Astrocyte (in vitro differentiated cells and primary cell): Measurements from ENCODE around the gene PLXND1. TPM values are rescaled to one million over a fixed set of nuclear protein-coding genes. Genes with fewer than 3 reads are reported as not detected.

ENCODE experiments used
- DNase-seq: peaks from one replicate; pipeline ENCODE4 v3.0.0-alpha.2; 2010; ENCODE audit warnings: low read depth
- FAIRE-seq: peaks from 2 replicates; lab custom pipeline; 2011; peaks lifted over from hg19 to GRCh38; lab: Jason Lieb, UNC
- H2AFZ ChIP-seq: 2 replicates; pipeline ENCODE4 v1.6.0; 2012; ENCODE audit warnings: low read depth, low read length, inconsistent platforms
- H3K27ac ChIP-seq: 2 replicates; pipeline ENCODE4 v1.5.1; 2011; ENCODE audit warnings: low read depth, low read length, inconsistent platforms
- H3K27me3 ChIP-seq: 2 replicates; pipeline ENCODE4 v1.6.0; 2011; ENCODE audit warnings: low read length, inconsistent platforms; ENCODE audit not compliant: insufficient read depth
- H3K36me3 ChIP-seq: 2 replicates; pipeline ENCODE4 v1.5.1; 2011; ENCODE audit warnings: low read length, inconsistent platforms; ENCODE audit not compliant: insufficient read depth
- H3K4me1 ChIP-seq: 2 replicates; pipeline ENCODE4 v1.5.1; 2011; ENCODE audit warnings: low read length, inconsistent platforms; ENCODE audit not compliant: insufficient read depth
- H3K4me2 ChIP-seq: 2 replicates; pipeline ENCODE4 v1.6.0; 2012; ENCODE audit warnings: low read length, inconsistent platforms
- H3K4me3 ChIP-seq: 2 replicates; pipeline ENCODE4 v1.5.1; 2011; ENCODE audit warnings: low read depth, mild to moderate bottlenecking, low read length, inconsistent platforms; ENCODE audit not compliant: insufficient read depth
- H3K79me2 ChIP-seq: 2 replicates; pipeline ENCODE4 v1.6.0; 2012; ENCODE audit warnings: mild to moderate bottlenecking, low read length, inconsistent platforms; ENCODE audit not compliant: insufficient read depth
- H3K9ac ChIP-seq: 2 replicates; pipeline ENCODE4 v1.6.0; 2012; ENCODE audit warnings: mild to moderate bottlenecking, low read length, inconsistent platforms
- H3K9me3 ChIP-seq: 2 replicates; pipeline ENCODE4 v1.5.1; 2012; ENCODE audit warnings: low read depth, mild to moderate bottlenecking, low read length, inconsistent platforms; ENCODE audit not compliant: insufficient read depth
- H4K20me1 ChIP-seq: 2 replicates; pipeline ENCODE4 v1.6.0; 2012; ENCODE audit warnings: low read length, inconsistent platforms; ENCODE audit not compliant: insufficient read depth
- H3K27ac Mint-ChIP-seq: one replicate; pipeline ENCODE4 v1.8.0; 2021; ENCODE audit warnings: mild to moderate bottlenecking, mixed read lengths; ENCODE audit not compliant: unreplicated experiment
- H3K27me3 Mint-ChIP-seq: one replicate; pipeline ENCODE4 v1.8.0; 2021; ENCODE audit warnings: low read depth, mixed read lengths; ENCODE audit not compliant: unreplicated experiment
- H3K36me3 Mint-ChIP-seq: one replicate; pipeline ENCODE4 v1.8.0; 2021; ENCODE audit warnings: low read depth, mixed read lengths; ENCODE audit not compliant: unreplicated experiment
- H3K4me1 Mint-ChIP-seq: one replicate; pipeline ENCODE4 v1.8.0; 2021; ENCODE audit warnings: low read depth, mixed read lengths; ENCODE audit not compliant: unreplicated experiment
- H3K4me3 Mint-ChIP-seq: one replicate; pipeline ENCODE4 v1.8.0; 2021; ENCODE audit warnings: mild to moderate bottlenecking, moderate library complexity, mixed read lengths; ENCODE audit not compliant: unreplicated experiment
- H3K9me3 Mint-ChIP-seq: one replicate; pipeline ENCODE4 v1.8.0; 2021; ENCODE audit warnings: mild to moderate bottlenecking, mixed read lengths; ENCODE audit not compliant: unreplicated experiment
- CTCF ChIP-seq: IDR thresholded peaks from 2 replicates; pipeline ENCODE4 v1.5.1; 2011; ENCODE audit warnings: low read depth, mild to moderate bottlenecking, inconsistent platforms, low read length, moderate library complexity; ENCODE audit not compliant: insufficient read depth
- EZH2 ChIP-seq: IDR thresholded peaks from 2 replicates; pipeline ENCODE4 v1.6.1; 2012; ENCODE audit warnings: mild to moderate bottlenecking, low read length, inconsistent platforms; ENCODE audit not compliant: insufficient read depth
- total RNA-seq: library from RNA; stranded (reverse); gene quantifications from 2 replicates; pipeline ENCODE4 v1.2.1, GENCODE V29; 2021

PLXND1 gene
- total RNA-seq, 1 donor from 2014 or later: 184 TPM

- Mint-ChIP-seq H3K36me3 (no peaks in the 10 kb centered on the region), H3K27me3 (no peaks in the 10 kb centered on the region), H3K9me3 (no peaks in the 10 kb centered on the region), H3K4me1 (peaks cover 37% of the 10 kb centered on the region), H3K27ac (no peak overlapping the region), H3K4me3 (no peak overlapping the region)
- Histone ChIP-seq H4K20me1 (no peaks in the 10 kb centered on the region), H3K27me3 (no peaks in the 10 kb centered on the region), H3K9ac (no peak overlapping the region), H3K36me3 (no peaks in the 10 kb centered on the region), H3K27ac (no peak overlapping the region), H3K9me3 (no peaks in the 10 kb centered on the region), H3K4me1 (peaks cover 45% of the 10 kb centered on the region), H2AFZ (no peak overlapping the region), H3K4me3 (no peak overlapping the region), H3K4me2 (no peak overlapping the region), H3K79me2 (no peaks in the 10 kb centered on the region)
- FAIRE-seq (no peak), DNase-seq (no peak)
- TF ChIP-seq EZH2 (no peak), CTCF (no peak)
These were observed 6.9 kb upstream of the PLXND1 start for GRCh38 chr3:129613367-129613740.

- H3K36me3 Mint-ChIP-seq: no peaks in the 10 kb centered on the region
- FAIRE-seq (no peak), DNase-seq (no peak)
- Histone ChIP-seq H3K4me2 (peak overlapping the region; percentile 66), H3K36me3 (no peaks in the 10 kb centered on the region), H3K4me3 (no peak overlapping the region), H2AFZ (no peak overlapping the region), H3K4me1 (peaks cover 50% of the 10 kb centered on the region), H4K20me1 (no peaks in the 10 kb centered on the region), H3K27me3 (no peaks in the 10 kb centered on the region), H3K9me3 (no peaks in the 10 kb centered on the region), H3K79me2 (no peaks in the 10 kb centered on the region), H3K27ac (peak overlapping the region; percentile 76), H3K9ac (peak overlapping the region; percentile 79)
- TF ChIP-seq EZH2: no peak
- no peak for TF ChIP-seq CTCF
- H3K4me1 Mint-ChIP-seq: peaks cover 38% of the 10 kb centered on the region
- peak overlapping the region; percentile 44 for H3K27ac Mint-ChIP-seq
- H3K9me3 Mint-ChIP-seq: no peaks in the 10 kb centered on the region
- no peak overlapping the region for H3K4me3 Mint-ChIP-seq
- H3K27me3 Mint-ChIP-seq: no peaks in the 10 kb centered on the region
These were observed 6.3 kb upstream of the PLXND1 start for GRCh38 chr3:129612534-129613366.
